Glutamatergic neuron (in vitro differentiated cells): ENCODE results near the gene CORO1A. TPM values are rescaled to one million over a fixed set of nuclear protein-coding genes. Genes with fewer than 3 reads are reported as not detected.

ENCODE experiments used
- DNase-seq: peaks from one replicate; pipeline ENCODE4 v3.0.0; 2022
- H3K27ac Mint-ChIP-seq: one replicate; pipeline ENCODE4 v1.8.0; 2020; ENCODE audit warnings: mild to moderate bottlenecking, mixed read lengths, inconsistent platforms; ENCODE audit not compliant: unreplicated experiment
- H3K27me3 Mint-ChIP-seq: one replicate; pipeline ENCODE4 v1.8.0; 2020; ENCODE audit warnings: mild to moderate bottlenecking, moderate library complexity, mixed read lengths, inconsistent platforms; ENCODE audit not compliant: unreplicated experiment
- H3K36me3 Mint-ChIP-seq: one replicate; pipeline ENCODE4 v1.8.0; 2020; ENCODE audit warnings: mild to moderate bottlenecking, mixed read lengths, inconsistent platforms; ENCODE audit not compliant: unreplicated experiment
- H3K4me1 Mint-ChIP-seq: one replicate; pipeline ENCODE4 v1.8.0; 2020; ENCODE audit warnings: mild to moderate bottlenecking, low read depth, mixed read lengths, inconsistent platforms; ENCODE audit not compliant: unreplicated experiment
- H3K4me3 Mint-ChIP-seq: one replicate; pipeline ENCODE4 v1.8.0; 2020; ENCODE audit warnings: mild to moderate bottlenecking, mixed read lengths, inconsistent platforms; ENCODE audit not compliant: unreplicated experiment
- H3K9me3 Mint-ChIP-seq: one replicate; pipeline ENCODE4 v1.8.0; 2020; ENCODE audit warnings: mild to moderate bottlenecking, moderate library complexity, mixed read lengths, inconsistent platforms; ENCODE audit not compliant: unreplicated experiment
- CTCF ChIP-seq: fragments of 200-600 bp; sonication (generic); IDR thresholded peaks from one replicate; pipeline ENCODE4 v1.5.0; 2021; ENCODE audit not compliant: partially characterized antibody, unreplicated experiment
- total RNA-seq: library from RNA; stranded (reverse); fragmentation: NEBNext Ultra II Directional; extraction: Animal tissue kit (Norgen Biotek cat#: 25700); gene quantifications from one replicate; pipeline ENCODE4 v1.2.1, GENCODE V29; 2021; ENCODE audit not compliant: unreplicated experiment

The CORO1A gene
- total RNA-seq, 1 donor from 2014 or later = 75.2 TPM

GRCh38 chr16:30141750-30142149 lies 41.7 kb upstream of the CORO1A start:
- Mint-ChIP-seq H3K36me3 (no peaks in the 10 kb centered on the region), H3K4me1 (peaks cover 8% of the 10 kb centered on the region), H3K27ac (no peak overlapping the region), H3K4me3 (no peak overlapping the region), H3K9me3 (peaks cover 6% of the 10 kb centered on the region), H3K27me3 (peaks cover 2% of the 10 kb centered on the region)
- DNase-seq = no peak
- TF ChIP-seq CTCF = no peak

- no peak for DNase-seq
- H3K4me3 Mint-ChIP-seq = no peak overlapping the region
- H3K36me3 Mint-ChIP-seq = no peaks in the 10 kb centered on the region
- no peak overlapping the region for H3K27ac Mint-ChIP-seq
- H3K27me3 Mint-ChIP-seq = peaks cover 2% of the 10 kb centered on the region
- TF ChIP-seq CTCF = no peak
- H3K4me1 Mint-ChIP-seq = peaks cover 2% of the 10 kb centered on the region
- peaks cover 2% of the 10 kb centered on the region for H3K9me3 Mint-ChIP-seq
Measured at GRCh38 chr16:30142672-30143346, 40.6 kb upstream of the CORO1A start.

GRCh38 chr16:30143347-30143702 lies 40.1 kb upstream of the CORO1A start:
- Mint-ChIP-seq H3K27ac (no peak overlapping the region), H3K27me3 (no peaks in the 10 kb centered on the region), H3K36me3 (no peaks in the 10 kb centered on the region), H3K4me1 (no peaks in the 10 kb centered on the region), H3K4me3 (no peak overlapping the region), H3K9me3 (peaks cover 2% of the 10 kb centered on the region)
- no peak for TF ChIP-seq CTCF
- DNase-seq = no peak

- no peak for TF ChIP-seq CTCF
- DNase-seq = no peak
- Mint-ChIP-seq H3K4me1 (no peaks in the 10 kb centered on the region), H3K4me3 (no peak overlapping the region), H3K9me3 (peaks cover under 1% of the 10 kb centered on the region), H3K27me3 (no peaks in the 10 kb centered on the region), H3K36me3 (no peaks in the 10 kb centered on the region), H3K27ac (no peak overlapping the region)
Measured at GRCh38 chr16:30144017-30144416, 39.4 kb upstream of the CORO1A start.

GRCh38 chr16:30144917-30145316 lies 38.5 kb upstream of the CORO1A start:
- Mint-ChIP-seq H3K36me3 (peaks cover 4% of the 10 kb centered on the region), H3K4me3 (no peak overlapping the region), H3K4me1 (no peaks in the 10 kb centered on the region), H3K9me3 (no peaks in the 10 kb centered on the region), H3K27me3 (no peaks in the 10 kb centered on the region), H3K27ac (no peak overlapping the region)
- no peak for DNase-seq
- TF ChIP-seq CTCF = no peak
